NCI-H748 treated with DMSO at 0.1 percent for 48 hours (cell line): ENCODE data around the gene MAP3K6.

ENCODE experiments used
- DNase-seq: peaks from one replicate; lab custom pipeline; 2025; lab: John Stamatoyannopoulos, UW

MAP3K6 gene

DNA sequence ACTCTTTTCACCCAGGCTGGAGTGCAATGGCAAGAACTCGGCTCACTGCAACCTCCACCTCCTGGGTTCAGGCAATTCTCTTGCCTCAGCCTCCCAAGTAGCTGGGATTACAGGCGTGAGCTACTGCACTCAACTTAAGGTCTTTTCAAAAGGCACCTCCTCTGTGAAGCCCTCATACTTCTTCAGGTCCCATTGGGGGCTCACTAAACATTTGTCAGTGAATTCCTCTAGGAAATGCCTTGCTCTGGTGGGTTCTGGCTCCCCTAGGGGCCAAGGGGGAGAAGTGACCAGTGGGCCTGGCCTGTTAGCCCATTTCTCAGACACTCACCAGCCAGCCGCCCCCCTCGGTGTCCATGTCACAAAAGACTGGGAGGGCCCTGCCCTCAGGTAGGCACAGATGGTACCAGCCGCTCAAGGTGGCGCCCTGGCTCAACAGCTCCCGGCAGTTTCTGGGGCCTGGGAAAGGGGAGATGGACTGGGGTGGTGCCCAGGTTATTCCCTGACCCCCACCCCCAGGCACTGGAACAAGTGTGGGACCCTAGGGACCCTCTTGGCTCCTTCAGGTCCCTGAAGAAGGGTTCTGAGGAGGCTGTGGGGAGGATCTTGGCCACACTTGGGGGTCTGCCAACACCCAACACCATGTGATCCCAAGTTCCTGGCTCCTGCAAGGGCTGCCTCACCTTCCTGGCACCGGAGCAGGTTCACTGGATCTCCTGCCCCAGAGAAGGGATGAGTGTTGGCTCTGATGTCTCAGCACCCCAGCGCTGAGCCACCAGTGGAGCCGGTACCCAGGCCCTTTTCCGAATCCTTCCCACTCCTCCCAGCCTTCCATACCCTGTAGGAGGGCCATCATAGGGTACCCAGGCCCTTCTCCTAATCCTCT is 6.3 kb upstream of the MAP3K6 start:
- no peak for DNase-seq

DNA sequence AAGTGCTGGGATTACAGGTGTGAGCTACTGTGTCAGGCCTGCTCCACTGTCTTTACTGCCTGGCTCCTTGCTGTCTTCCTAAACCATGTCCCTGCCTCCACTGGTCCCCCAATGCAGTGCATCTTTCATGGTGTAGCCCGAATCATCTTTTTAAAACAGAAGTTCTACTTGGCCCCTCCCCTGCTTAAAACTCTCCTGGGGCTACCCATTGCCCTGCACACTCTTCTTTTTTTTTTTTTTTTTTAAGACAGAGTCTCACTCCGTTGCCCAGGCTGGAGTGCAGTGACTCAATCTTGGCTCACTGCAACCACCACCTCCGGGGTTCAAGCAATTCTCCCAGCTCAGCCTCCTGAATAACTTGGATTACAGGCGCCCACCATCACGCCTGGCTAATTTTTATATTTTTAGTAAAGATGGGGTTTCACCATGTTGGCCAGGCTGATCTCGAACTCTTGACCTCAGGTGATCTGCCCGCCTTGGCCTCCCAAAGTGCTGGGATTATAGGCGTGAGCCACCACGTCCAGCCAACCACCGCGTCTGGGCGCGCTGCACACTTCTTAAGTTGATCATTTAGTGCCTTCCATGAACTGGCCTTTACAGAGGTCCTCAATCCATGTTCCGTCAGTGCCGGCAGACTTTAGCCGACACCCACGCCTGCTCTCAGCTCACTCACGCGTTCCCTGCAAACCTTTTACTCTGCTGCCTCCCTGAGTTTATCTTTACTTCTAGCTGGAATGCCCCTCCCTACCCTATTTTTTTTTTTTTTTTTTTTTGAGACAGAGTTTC is 5.5 kb upstream of the MAP3K6 start:
- DNase-seq, result no peak

DNA sequence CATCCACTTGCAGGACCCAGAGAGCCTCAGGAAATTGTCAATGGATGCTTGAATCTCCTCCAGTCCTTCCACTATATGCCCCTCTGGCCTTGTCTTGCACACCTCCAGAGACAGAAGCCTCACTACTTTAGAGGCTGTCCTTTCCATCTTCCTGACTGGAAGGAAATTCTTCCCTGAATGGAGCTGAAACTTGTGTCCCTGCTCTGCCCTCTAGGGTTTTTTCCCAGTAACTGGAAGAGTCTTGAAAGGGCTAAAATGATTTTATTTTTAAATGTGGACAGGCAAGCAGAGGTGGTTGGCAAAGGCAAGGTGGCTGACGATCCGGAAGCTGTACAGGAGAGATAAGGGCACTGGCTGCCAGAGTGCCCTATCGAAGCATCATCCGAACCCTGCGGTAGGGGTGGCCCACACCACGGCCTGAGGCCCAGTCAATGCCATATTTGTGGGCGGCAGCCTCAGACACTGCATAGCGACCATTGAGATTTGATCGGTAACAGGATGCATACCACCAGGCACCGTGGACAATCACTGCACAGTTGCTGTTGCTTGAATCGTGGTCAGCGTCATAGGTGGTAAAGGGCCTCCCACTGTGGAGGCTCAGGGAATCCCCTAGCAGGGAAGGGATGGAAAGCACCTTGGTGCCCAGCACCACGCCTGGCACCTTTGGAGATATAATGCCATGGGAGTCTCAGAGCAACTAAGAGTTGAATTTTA is 2.3 kb upstream of the MAP3K6 start:
- DNase-seq, result no peak

DNA sequence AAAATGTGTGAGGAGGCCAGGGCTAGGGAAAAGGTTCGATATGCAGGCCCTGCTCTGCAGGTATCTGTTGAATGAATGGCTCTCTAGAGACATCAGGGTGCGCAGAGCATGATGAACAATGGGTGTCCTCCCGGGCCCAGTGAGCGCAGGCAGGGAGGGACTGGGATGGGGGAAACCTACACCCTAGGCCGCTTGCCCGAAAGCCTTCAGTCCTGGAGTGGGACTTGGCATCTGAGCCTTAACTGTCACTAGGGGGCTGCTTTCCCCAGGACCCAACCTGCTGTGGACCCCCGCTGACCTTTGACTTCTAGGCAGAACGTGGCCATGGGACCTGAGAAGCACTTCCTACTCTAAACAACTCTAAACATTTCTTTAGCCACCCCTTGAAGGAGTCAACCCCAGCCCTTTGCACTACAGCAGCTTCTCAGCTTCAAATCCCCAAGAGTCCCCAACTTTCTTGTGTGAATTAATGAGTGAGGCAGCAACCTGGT is 444 bp upstream of the MAP3K6 start:
- no peak for DNase-seq

DNA sequence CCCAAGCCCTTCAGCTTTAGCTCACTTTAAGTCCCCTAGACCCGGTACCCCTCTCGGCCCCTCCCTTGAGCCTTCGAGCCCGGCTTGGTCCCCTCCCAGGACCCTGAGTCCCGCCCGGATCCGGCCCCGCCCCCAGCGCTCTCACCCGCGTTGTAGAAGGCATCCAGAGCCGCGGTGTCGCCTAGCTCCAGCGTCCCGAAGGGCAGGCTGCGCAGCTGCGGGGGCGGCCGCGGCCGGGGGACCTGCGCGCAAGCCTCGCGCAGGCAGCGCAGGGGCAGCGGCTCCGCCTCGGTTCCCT is 699 bp downstream of the MAP3K6 start:
- peak; percentile 54 for DNase-seq

DNA sequence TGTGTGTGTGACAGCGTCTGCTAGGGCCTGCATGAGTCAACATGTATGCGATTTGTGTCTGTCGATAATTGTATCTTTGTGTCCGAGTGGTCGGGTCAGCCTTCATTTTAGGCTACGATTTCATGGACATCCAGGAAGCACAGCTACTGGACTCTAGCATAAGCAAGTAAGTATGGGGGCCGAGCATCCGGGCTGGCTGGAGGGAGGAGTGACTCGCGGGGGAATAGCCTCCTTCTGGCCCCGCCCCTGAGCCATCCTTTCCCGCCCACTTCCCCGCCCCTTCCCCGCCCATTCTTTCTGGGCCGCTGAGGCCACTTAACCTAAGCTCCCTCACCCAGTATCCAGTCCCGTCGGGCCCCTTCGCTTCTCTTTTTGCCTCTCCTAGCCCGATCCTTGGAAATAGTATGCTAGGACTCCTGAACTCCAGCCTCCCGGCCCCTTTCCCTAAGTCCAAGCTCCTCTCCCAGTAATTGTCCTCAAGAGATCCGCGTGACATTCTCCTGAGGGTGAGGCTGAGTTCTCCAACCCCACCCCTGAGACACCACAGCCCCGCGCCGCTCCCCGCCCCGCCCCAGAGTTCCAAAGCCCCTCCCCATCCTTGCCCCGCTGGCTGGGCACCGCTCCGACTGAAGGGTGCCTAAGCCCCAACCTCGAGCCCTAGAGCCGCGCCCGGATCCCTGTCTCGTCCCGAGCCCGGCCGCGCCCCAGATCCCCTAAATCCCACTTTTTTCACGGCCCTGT is 1.2 kb downstream of the MAP3K6 start:
- peak; percentile 60 for DNase-seq

DNA sequence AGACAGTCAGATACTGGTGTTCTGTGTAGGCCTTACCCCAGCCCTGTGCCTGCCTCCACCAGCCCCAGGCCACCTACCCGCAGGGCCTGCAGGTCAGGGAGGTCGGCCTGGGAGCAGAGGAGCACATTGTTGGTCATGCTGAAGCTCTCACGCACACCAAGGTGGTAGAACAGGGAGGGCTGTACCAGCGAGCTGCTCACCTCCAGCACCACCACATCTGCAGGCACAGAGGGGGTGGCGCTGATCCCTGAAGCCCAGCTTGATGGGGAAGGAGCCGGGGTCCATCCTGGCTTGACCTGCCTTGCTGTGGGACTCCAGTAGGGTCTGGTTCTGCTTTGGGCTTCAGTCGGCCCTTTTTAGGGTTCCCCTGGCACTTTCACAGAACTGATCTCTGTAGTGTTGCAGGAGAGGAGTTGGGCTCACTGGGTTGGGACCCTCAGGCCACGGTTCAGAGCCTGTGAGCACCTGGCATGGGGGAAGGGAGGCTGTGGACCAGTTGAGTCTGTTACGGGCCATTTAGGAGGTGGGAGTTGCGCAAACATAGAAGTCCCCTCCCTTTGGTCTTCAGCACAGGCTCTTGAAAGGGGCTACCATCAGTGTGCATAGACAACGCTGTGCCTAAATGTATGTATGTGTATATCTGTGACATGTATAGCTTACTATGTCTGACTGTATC is 1.9 kb downstream of the MAP3K6 start:
- DNase-seq, result no peak

DNA sequence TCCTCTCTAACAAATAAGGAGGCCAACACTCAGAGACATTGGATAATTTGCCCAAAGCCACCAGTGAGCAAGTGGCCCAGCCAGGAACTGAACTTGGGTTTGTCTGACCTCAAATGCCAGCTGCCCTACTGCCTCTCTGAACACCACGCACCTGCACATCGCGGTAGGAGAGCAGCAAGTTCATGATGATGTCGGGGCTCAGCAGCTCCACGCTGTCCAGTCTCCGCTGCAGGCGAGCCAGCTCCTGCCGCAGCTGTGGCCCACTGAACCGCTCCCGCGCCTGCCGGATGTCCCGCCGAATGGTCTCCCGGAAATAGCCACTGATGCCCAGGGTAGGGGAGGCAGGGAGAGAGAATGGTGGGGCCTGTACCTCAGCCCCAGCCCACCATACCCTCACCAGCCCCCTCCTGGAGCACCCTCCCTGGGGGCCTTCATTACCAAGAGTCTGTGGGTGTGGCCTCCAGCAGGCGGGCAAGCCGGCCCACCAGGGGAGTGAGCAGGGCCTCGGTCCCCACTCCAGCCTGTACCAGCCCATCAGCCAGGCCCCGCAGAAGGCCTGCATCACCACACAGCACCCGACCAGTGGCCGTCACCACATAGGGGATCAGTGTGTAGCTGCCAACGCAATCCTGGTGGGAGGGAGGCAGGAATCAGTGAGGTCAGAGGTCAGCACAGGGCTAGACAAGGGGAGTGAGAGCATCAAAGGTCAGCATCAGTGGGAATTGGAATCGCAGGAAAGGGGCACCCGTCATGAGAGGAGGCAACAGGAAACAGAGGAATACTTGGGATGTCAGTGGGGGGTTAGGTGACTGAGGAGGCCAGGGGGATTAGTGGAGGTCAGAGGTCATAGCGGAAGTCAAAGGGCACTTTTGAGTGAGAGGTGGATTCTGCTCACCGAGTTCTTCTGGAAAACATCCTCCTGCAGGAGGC is 2.7 kb downstream of the MAP3K6 start:
- no peak for DNase-seq

DNA sequence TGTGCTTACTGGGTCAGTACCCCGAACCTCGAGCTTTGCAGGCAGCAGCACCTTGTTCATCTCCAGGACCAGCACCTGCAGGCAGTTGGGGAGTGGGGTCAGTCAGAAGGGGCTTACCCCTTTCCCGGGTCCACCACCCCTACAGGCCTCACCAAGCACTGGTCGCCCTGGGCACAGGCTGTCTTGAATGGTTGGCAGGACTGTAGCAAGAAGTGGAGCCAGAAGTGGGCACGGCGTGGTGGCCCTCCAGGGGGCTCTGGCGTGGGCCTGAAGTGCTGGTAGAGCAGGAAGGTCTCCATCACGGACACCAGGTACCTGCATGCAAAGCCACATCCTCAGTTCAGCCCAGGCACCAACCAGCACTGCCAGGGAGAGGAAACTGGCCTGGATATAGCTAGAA is 5.2 kb downstream of the MAP3K6 start:
- DNase-seq, result no peak

DNA sequence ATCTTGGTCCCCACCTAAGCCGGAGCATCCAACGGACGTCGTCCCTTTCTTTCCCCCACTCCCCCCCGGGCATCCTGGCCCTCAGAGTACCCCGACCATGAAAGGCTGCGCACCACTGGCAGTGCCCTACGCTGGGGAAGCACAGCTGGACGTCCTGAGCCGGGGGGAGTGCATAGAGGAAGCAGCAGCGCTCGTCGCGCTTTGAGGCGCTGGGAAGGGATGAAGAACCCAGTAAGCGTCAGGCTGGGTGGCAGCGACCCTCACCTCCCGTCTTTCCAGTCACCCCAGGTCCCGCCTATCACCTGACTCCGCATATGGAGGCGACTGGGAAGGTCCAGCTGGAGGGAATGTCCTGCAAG is 5.7 kb downstream of the MAP3K6 start:
- DNase-seq, result no peak

DNA sequence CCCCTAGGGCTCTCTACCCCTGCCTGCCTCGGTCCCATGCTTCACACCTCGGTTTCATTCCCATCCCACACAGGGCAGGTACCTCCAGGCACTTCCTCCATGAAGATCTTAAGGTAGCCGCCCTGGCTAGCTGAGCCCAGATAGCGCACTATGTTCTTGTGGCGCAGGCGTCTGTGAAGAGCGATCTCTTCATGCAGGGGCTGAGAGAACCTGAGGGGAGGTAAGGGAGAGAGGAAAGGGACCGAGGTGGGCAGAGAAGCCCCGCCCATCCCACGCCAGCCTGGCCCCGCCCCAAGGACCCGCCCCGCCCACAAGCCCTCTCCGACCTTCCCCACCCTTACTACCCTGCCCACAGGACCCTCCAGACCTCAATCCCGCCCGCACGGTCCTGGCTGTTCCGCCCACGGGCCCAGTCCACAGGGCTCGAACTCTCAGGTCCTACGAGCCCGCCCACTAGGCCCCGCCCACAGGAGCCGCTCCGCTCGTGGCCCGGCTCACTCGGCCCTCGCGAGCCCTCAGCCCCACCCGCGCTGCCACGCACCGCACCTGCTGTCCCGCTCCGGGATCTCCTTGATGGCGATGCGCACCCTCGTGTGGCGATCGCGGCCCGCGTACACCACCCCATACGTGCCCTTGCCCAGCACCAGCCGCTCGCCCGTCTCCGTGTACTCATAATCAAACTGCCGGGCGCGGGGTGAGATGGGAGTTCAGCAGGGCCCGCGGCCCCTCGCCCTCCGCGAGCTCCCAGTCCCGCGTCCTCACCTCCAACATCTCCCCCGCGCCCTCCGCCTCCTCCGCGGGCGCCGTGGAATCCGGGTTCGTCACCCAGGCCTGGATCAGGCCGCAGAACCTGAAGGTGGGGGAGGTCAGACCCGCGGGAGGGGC is 6.4 kb downstream of the MAP3K6 start:
- DNase-seq, result no peak

DNA sequence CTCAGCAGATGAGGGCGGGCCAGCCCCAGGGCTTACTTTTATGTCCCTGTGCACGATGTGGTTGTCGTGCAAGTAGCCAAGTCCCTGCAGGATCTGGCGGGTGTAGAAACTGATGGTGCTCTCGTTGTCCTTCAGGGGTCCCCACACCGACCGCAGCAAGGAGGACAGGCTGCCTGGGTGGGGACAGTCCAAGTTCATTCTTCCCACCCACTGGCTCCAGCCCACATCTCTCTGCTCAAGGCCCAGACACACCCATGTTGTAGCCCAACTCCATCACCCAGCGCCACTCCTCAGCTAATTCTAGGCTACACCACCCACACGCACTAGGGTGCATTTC is 7.0 kb downstream of the MAP3K6 start:
- no peak for DNase-seq

DNA sequence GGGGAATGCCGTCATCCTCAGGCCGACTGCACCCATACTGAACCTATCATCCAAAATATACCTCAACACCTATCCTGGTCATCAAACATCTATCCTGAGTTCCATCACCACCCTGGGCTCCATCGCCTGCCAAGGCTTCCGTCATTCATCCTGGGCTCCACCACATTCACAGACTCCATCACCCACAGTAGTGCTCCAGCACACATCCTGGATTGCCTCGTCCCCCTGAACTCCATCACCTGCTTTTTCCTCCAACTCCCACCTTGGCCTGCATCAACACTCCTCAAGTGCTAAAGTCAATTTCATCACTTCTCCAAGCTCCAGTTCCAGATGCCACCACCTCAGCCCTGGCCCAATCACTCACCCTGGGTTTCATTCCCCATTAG is 7.8 kb downstream of the MAP3K6 start:
- DNase-seq, result no peak

DNA sequence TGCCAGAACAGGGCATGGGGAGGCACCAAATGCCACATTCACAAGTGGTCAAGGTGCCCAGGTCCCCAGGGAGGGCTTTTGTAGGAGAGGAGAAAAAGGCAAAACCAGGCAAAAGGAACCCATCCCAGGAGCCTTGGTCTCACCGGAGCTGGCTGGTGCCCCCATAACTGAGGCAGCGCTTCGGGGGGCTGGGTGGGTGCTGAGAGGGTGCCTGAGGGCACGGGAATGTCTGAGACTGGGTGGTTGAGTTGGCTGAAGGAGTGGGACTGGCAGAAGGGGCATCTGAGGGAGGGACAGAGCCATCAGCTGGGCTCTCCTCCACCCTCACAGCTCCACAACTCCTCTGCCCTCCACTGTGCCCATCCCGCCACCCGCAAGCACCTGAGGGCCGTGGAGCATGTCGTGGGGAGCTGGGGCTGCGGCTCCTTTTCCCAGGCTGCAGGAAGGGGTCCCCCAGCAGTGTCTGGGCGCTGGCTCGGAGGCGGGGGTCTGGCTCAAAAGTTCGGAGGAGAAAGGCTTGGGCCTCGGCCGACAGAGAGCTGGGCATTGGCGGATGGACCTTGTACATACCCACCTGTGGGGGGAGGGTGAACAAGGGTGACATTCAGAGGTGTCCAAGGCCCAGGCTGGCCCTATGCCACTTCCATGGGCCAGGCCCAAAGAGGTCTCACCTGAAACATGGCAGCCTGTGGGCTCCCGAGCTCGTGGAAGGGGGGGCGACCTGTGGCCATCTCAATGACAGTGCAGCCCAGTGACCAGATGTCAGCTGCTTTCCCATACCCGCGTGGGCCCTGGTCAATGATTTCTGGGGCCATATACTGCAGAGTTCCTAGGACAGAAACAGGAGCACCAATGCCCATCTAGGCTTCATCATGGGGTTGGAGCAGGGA is 8.5 kb downstream of the MAP3K6 start:
- no peak for DNase-seq

DNA sequence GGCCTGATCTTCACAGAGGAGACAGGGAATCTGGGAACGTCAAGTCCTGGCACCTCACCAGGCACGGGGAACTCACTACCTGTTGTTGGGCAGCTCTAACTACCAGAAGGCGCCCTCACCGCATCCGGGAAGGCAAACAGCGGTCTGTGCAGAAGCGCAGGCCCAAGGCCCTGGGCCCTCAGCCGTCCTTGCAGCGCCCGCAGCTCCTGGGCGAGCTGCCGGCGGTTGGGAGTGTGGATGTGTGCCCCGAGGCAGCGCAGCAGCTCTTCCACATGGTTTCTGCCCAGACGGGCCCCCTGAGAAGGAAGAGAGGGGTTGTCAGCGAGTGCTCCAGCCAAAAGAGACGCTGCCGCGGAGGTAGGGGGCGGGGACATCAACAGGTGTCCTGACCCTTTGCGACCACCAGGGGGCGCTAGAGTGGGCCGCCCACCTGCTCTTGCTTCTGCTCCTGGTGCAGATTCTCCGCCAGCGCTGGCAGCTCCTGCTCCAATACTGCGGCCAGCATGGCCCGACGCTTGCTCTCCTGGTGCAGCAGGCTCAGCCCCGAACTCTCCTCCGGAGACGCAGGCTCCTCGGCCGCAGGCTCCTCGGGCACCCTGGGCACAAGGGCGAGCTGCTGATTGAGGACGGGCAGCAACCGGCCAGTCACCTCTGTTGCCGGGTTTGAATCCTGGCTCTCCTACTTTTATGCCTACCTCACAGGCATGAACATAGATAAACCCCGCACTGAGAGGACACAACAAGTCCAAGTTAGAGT is 9.3 kb downstream of the MAP3K6 start:
- peak; percentile 36 for DNase-seq

DNA sequence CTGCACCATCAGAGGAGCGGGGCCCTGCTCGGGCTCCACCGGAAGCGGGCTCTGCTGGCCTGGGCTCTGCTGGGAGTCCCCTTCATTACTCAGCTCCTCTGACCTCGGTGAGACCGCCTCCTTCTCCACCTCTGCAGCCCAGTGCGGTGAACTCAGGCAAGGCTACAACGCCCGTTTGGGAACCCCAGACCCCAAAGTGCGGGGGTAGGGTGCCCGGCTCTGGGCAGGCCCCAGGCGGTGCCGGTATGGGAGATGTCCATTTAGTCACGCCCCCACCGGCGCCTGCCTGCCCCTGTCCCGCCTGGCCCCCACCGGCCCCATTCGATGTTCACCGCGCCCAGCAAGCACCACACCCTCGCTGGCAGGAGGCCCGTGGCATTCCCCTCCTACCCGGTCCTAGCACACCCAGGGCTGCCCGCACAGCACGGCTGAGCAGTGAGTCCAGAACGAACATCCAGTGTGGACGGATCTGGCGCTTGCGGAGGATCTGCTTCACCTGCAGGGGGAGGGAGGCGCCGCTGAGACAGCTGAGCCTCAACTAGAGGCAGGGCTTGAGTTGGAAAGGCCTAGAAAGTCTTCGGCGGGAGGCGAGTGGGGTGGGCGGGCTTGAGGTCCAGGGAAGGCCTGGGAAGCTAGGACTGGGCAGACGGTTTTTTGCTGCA is 10.0 kb downstream of the MAP3K6 start:
- DNase-seq, result no peak

DNA sequence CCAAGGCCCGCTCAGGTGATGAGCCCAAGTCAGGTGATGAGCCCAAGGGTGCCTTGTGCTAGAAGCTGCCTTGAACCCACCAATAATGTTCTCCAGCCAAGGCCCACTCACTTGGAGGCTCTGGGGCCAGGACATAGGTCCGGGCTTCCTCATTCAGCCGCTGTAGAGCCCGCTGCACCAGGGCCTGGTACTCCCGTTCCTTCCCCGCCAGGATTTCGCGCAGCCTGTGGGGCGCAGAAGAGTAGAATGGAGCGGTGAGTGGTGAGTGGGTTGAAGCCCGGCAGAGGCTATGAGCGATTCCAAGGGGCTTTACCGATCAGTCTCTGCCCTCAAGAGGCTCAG is 10.5 kb downstream of the MAP3K6 start:
- no peak for DNase-seq
